CD4-positive, alpha-beta T cell treated with Interleukin-2 at 100 ng/mL for 4 hours (primary cell): ENCODE measurements around the gene TMEM72.

Source experiments
- DNase-seq: peaks from one replicate; pipeline ENCODE4 v3.0.0-alpha.2; 2020; ENCODE audit warnings: low spot score

TMEM72 gene

DNA sequence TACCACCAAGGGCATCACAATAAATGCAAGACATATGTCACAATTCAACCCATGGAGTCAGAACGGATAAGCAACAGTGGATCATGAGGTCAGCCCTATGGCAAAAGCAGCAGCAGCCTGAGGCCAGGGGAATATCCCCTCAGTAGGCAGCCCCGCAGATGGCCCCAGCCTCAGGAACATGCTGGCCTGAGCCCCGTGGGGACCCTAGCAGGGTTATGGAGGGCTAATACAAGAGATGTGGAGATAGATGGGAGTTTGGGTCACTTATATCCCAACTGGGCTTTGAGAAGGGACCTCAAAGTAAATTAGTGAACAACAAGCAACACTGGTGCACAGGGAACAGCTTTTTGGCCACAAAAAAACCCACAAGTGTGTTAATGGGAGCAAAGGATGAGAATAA is 9.1 kb downstream of the TMEM72 start:
- DNase-seq: no peak

DNA sequence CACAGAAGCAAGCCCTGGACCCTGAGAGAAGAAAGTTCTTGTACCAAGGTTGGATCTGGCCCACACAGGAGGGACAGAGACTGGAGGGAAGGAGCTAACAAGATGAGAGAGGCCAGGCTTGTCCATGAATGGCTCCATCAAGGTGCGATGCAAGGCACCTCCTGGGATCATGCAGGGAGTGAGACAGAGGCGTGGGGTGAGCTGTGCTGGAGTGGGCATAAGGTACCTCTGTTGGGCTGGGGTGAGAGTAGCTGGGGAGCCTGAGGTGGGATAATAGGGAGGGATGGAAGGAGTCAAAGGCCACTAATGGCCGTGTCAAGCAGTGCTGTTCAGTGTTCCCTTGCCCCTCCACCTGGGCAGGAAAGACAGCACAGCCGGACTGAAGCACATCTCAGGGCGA is 9.9 kb downstream of the TMEM72 start:
- DNase-seq: no peak

DNA sequence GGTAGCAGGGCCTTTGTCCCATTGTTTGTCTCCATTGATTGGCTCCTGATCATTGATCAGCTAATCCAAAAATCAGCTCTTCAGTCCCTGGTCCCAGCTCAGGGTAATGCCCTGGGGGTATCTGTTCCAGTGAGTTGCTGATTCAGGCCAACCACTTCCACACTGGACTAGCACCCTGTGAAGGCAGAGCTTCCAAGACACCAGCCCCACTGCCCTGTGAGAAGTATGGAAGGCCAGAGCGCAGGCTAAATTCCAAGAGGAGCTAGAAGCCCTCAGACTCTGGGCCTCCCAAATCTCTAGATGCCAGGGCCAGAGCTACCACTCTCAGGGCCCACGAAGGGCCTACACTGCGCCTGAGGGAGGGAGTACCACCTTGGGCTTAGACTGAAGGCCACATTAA is 10.4 kb downstream of the TMEM72 start:
- DNase-seq: no peak

DNA sequence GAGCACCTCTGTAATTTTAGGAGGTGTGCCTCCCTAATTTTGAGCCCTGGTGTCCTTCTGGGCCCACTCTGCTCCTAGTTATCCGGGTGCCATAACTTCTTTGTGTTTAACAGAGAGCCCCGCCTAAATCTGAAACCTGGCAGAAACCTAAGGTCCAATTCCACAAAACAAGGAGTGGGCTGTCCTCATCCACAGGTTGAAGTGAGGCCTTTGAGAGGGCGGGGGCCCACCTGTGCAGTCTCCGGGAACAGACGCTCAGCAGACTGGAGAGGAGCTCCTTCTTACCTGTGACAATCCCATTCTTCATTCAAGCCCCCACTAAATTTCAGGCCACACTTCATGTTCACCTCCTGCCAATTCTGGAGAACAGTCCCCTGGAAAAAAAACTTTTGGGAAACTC is 10.9 kb downstream of the TMEM72 start:
- DNase-seq: no peak

DNA sequence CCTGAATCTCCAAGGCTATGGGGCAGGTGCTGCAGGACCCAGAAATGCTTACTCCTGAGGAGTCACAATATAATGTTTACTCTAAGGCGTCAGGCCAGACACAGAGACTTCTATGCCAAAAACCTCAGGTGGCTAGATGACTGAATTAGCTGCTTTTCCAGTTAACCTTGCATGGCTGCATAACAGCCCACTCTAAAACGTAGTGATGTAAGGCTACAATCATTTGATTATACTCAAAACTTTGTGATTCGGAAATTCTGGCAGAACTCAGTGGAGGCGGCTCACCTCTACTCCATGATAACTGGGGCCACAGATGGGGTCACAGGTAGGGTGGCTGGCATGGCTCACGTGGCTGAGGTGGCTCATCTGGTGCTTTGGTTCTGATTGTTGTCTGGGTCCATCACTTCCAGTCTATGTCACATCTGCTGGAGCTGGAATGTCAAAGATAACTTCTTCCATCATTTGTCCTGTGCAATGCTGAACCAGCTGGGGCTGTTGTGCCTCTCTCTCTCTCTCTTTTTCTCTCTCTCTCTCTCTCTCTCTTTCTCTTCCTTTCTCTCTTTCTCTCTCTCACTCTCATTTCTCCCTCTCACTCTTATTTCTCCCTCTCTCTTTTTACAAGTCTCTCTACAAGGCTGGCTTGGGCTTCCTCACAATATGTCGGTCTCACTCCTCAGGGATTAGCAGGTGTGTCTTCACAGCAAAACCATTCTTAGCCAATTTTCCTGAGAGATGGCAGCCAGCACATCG is 11.8 kb downstream of the TMEM72 start:
- no peak for DNase-seq

DNA sequence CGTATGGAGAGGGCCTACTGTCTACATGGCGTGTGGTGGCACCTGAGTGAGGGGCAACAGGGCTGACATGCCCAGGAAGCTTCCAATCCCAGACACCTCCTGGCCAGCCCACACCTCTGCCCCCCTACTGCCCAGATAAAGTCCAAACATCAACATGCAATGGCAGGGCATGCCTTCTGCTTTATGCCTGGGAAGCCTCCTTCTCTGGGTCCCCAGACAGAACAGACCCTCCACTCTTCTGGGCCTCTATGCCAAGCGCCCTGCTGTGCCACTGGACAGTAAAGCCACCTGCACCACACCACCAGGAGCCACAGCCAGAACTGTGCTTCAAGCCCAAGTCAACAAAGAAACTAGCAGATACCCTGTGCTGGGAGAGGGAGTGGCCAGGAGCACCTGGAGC is 12.5 kb downstream of the TMEM72 start:
- no peak for DNase-seq

DNA sequence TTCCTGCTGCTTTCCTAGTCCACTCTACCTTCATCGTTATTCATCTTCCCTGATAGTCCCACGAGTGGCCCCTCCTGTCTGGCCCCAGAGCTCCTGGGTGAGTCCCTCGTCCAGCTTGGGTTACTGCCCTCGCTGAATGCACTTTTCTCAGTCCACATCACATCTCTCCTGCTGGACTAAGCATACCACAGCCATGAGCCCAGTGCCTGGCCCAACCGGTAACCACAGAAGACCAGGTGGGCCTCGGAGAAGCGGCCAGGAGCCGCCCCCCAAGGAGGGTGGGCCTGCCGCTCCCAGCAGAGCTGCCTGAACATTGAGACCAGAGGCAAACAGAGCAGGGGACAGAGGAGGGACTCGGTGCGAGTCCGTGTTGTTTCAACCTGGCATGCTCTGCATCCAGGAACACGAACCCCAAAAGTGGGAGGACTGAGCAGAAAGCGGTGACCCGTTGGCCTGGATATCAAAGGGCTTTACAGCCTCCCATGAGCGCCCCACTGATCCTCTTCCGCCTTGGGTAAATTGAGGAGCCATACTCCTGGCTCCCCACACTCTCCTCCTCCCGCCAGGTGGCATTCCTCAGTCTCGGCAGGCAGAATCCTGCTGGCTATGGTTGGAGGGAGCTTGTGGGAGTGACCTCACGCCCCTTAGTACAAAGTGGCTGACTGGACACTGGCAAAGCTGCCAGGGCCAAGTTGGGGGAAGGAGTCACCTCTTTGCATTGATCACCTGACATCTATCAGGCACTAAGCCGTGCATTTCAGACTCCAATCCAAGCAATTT is 13.3 kb downstream of the TMEM72 start:
- no peak for DNase-seq

DNA sequence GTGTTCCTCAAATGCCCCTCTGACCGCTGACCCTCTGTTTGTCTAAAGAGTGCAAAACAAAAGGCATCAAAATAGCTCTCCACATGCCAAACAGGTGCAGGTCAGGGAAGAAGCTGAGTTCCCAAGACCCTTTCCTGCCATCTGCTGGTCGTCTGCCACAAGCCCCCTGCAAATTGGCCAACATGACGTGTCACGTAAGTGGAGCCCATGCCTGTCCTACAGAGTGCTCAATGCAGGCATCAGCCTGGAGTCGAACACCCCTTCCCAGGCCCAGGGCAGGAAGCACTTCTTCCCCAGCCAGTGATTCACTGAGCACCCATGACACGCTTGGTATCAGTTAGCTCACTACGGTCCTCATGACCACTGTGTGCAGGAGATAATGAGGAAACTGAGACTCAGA is 14.1 kb downstream of the TMEM72 start:
- DNase-seq: no peak

DNA sequence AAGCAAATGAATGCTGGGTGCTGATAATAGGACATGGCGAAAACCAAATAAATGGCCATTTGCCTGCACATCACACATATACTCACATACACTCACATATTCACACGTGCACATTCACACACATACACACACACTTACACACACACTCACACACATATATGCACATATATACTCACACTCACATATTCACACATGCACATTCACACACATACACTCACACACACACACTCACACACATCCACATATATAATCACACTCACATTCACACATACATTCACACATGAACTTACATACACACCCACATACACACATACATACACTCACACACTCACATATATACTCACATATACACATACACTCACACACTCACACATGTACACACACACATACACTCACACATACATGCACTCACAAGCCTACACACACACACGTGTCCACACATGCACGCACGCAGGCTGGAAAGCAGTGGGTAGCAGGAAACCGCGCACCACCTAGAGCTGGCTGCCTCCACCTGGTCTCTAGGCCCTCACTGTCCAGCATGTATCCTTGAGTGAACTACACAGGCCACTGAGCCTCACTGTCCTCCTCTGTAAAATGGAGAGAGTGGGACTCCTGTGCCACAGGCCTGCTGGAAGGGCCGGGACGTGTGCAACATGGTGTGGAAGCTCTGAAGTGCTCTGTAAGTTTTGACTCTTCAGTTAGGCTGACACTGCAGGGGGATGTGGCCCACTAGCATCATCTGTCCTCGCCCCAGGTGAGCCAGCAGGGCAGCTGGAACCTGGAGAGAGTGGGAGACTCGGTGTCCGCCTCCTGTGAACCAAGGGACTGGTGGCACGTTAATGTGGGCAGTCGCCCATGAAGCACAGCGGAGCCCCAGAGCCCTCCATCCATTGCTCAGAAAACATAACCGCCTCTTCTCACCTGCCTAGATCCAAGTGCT is 14.9 kb downstream of the TMEM72 start:
- DNase-seq: no peak

DNA sequence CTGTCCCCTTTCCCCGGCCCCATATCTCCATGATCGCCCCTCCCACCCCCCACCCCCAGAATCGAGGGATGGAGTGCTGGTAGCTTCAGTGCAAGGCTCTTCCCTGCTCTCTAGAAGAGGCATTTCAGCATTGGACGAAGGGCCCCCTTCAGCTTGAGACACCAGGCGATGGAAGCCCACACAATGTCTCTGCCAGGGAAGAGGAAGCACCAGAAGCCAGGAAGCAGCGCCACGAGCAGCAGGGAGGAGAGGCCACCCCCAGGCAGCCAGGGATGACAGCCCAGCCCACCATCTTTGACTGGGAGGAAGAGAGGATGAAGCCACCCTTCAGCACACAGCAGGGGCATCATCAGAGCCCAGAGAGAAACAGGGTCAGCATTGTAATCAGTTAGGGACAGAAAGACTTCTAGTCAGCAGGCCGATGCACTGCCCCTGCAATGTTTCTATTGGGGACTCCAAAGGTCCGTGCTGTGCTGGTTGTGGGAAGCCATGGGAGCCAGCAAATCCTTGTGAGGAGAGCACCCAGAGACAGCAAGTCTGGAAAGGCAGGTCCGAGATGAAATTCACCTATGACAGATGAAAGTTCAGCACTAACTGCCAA is 15.7 kb downstream of the TMEM72 start:
- DNase-seq: no peak

DNA sequence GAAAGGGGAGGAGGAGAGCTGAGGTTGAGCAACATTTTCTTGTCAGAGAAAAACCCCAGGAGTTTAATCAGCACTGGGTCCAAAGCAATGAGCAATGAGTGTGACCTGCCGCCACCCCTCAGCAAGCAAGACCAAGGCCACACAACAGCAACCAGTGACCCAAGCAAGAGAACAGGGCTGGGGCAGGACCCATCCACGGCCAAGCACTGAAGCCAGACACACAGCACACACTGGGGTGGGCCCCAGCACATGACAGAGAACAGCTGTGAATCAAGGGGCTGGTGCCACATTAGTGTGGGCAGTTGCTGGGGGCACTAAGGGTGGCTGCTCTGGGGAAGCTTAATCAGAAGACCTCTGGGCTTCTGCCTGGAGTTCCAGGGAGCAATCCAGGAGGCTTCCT is 16.2 kb downstream of the TMEM72 start:
- no peak for DNase-seq

DNA sequence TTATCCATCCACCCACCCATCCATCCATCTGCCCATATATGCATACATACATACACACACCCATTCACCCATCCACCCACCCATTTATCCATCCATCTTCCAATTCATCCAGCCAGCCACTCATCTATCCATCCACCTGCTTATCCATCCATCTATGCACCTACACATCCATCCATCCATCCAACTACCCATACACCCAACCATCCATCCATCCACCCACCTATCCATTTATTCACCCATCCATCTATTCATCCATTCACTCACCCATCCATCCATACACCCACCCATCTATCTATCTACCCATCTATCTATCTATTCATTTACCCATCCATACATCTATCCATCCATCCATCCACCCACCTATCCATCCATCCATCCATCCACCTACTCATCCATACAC is 17.3 kb downstream of the TMEM72 start:
- DNase-seq: no peak

DNA sequence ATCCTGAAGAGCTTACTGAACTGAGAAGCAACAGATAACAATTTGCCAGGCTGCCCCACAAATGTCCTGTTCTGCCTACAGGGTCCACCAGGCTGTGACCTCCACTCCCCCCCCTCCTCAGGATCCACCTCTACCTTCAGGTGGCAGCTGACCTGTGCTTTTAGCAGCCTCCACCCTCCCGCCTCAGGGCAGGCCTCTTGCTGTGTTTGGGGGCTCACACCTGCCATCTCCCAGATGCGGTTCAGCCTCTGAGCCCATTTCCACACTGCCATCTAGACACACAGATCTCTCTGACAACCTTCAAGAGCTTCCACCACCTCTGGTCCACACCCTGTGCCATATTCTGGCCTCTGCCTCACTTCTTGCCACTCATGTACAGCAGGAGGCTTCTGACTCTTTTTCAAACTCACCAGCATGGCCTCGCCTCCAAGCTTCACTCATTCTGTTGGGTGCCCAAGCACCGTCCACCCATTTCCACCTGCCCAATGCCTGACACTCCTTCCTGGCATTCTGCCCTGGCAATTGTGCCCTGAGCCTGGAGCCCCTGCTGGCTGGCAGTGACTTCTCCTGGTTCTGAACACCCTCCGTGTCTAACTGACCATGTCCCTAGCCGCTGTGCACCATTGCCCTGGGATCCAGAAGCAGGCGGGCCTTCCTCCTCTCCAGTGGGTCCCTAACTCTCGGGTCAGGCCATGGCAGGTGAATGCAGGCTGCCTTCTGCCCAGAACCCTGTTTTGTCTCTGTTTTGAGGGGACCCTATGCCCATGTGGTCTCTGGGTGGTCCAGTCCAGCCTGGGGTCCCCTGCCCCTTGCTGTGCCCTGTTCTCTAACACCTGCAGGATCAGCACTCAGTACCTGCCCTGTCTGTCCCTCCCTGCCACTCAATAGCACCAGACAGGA is 18.5 kb downstream of the TMEM72 start:
- no peak for DNase-seq

DNA sequence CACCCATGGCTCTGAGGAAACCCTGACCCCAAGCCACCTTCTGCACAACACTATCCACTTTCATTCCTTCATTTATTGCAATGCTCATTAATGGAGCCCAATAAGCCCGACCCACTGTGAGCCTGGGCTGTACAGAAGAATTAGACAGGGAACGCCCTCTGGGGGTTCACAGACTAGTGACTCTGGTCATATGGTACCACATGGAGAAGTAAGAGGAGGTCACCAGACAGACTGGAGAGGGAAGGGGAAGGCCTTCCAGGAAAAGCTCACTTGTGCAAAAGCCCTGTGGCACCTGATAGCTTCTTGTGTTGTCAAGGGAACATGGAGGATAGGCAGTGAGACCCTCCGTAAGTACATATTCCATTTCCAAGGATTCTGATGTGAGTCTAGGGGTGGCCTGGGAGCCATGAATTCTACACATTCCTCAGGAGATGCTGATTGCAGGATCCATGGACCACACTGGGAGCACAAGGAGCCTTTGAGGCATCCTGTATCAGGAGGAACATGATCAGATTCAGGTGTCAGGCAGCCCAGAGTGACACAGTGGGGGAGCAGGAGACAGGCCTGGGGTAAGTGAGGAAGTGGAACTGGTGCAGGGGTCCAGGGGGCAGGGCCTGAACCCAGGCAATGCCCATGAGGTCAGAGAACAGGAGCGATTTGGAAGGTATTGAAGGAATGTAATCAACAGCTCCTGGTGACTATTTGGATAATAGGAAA is 19.9 kb downstream of the TMEM72 start:
- DNase-seq: no peak

DNA sequence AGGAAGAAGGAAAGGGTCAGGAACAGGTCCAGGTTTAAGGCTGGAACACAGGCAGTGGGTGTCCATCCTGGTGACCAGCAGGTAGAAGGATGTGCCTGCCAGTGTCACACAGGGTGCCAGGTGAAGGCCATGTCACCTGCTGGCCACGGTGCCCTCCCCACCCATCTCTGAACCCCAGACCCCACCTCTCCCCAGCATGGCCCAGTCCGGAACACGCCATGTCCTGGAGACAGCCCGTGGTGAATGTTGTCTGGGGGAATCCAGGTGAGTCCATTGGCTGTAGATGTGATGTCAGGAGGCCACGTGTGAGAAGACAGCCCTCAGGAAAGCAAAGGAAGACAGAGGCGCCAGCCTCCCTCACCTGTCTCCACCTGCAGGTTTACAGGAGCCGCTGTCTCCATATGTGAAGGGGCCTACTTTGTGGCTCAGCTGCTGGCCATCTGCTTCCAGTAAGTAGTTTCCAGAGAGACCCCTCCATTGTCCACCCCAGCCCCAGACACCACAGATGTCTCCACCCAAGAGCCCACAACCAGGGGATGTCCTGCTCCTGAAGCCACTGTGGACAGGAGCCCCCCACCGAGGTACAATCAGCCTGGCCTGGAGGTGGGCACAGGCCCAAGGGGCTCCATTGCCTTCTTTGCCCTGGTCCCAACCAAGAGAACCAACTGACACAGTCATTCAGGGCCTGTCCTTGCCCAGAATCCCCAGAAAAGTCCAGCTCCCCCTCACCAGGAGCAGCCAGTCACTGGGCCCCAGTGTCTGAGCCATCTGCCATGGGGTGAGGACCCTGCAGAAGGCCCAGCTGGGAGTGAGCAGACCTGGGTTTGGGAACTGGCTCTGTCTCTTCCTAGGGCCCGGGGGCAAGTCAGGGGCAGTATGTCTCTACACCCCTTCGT is 20.7 kb downstream of the TMEM72 start:
- DNase-seq: no peak

DNA sequence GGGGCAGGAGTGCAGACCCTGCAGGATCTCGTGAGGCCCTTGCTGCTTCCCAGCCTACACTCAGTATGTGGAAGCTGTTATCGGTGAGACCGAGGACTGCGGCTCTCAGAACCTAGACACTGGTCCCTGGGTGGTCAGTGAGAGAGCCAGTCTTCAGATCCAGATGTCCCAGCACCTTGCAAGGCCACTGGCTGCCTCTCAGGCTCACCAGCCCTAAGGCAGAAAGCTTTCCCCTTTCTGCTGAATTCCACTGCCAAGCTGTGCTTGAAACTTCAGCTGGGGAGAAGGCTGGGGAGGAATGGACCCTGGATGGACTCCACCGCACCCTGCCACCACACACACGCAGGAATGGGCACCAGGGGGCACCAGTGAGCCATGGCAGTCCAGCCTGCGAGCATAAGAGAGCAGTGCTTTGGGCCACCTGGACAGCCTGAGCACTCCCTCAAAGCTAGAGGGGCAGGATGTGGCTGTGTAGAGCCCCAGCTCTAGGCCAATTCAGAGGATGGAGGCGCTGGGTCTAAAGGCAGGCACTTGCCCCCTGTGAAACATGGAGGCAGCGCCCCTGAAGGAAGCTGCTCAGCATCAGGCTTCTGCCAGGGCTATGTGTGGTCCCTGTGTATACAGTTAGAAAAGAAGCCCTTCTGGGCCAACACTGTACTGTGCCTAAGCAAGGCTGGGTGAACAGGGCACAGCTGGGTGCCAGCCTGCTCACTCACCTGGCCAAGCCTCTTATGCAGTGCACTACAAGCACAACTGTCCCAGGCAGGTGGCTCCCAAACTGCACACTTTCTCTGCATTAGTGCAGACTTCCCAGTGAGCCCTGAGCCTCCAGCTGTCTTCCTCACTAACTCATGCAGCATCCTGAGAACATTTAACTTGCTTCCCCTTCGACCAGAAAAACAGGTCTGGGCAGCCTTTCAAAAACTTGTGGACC is 21.6 kb downstream of the TMEM72 start:
- peak; percentile 82 for DNase-seq

DNA sequence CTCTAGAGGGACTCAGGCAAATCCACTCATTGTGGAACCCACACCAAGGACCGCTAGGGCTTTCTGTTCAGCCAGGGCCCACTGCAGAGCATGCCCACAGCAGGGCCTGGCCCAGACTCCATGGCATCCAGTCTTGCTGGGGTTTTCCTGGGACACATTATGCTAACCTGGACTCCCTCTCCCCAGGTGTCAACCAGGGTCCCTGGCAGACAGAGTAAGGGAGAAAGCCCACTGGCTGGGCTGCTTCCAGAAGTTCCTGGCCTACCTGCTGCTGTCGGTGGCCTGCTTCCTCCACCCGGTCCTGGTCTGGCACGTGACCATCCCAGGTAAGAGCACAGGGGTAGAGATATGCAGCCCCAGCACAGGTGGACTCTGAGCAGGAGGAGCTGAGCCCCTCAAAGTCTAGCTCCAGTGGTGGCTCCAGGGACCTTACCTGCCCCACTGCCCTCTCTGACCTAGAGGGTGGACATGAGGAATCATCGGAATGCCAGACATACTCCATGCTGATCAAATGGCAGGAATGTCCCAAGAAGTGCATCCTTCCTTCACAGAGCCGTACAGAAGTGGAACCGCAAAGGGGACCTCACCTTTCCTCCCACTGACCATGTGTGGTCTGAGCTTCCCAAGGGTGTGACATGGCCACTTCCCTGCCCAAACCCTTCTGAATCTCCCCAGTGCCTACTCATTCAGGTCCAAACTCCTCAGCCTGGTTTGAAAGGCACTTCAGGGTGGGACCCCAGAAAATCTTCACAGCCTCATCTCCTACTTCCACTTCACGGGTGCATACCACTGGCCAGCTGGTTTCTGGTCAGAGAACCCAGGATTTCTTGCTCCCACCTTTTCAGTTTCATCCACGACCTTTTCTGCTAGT is 22.5 kb downstream of the TMEM72 start:
- no peak for DNase-seq
